Neural cell (in vitro differentiated cells): ENCODE data around the gene DDTL. TPM values are rescaled to one million over a fixed set of nuclear protein-coding genes. Genes with fewer than 3 reads are reported as not detected.

Experiments
- H2AFZ ChIP-seq: fragments of 200-600, 300-800 bp; sonication (generic), shearing (Covaris generic); 2 replicates; pipeline ENCODE4 v1.6.0; 2014; ENCODE audit warnings: low read depth, mild to moderate bottlenecking, antibody characterized with exemption, low read length, moderate library complexity
- H3F3A ChIP-seq: fragments of 200-600 bp; shearing (Covaris generic); 2 replicates; pipeline ENCODE4 v1.6.1; 2016; ENCODE audit warnings: mild to moderate bottlenecking, moderate library complexity, mixed read lengths, antibody characterized with exemption, low read length; ENCODE audit not compliant: insufficient read depth, poor library complexity, severe bottlenecking
- H3K27ac ChIP-seq: fragments of 200-600, 300-800 bp; sonication (generic), shearing (Covaris generic); 2 replicates; pipeline ENCODE4 v1.5.1; 2014; ENCODE audit warnings: mild to moderate bottlenecking, low read length, moderate library complexity
- H3K27me3 ChIP-seq: fragments of 300-800, 200-600 bp; sonication (generic), shearing (Covaris generic); 2 replicates; pipeline ENCODE4 v1.6.0; 2014; ENCODE audit warnings: mild to moderate bottlenecking, low read depth, low read length, moderate library complexity; ENCODE audit not compliant: insufficient read depth
- H3K36me3 ChIP-seq: fragments of 300-800, 200-600 bp; sonication (generic), shearing (Covaris generic); 2 replicates; pipeline ENCODE4 v1.5.1; 2014; ENCODE audit warnings: mild to moderate bottlenecking, antibody characterized with exemption, low read length, moderate library complexity; ENCODE audit not compliant: insufficient read depth
- H3K4me2 ChIP-seq: fragments of 300-800, 200-600 bp; sonication (generic), shearing (Covaris generic); 2 replicates; pipeline ENCODE4 v1.6.0; 2014; ENCODE audit warnings: mild to moderate bottlenecking, low read length
- H3K4me3 ChIP-seq: fragments of 300-800, 200-600 bp; sonication (generic), shearing (Covaris generic); 2 replicates; pipeline ENCODE4 v1.5.1; 2014; ENCODE audit warnings: mild to moderate bottlenecking, low read length, moderate library complexity
- H3K79me2 ChIP-seq: fragments of 200-600 bp; shearing (Covaris generic); replicated peaks from 2 replicates; pipeline ENCODE4 v1.6.0; 2014; ENCODE audit warnings: mild to moderate bottlenecking, low read length, moderate library complexity; ENCODE audit not compliant: insufficient read depth
- H3K9ac ChIP-seq: fragments of 300-800, 200-600 bp; sonication (generic), shearing (Covaris generic); 2 replicates; pipeline ENCODE4 v1.6.1; 2016; ENCODE audit warnings: mild to moderate bottlenecking, low read length, mixed read lengths
- H3K9me2 ChIP-seq: fragments of 200-600 bp; shearing (Covaris generic); 2 replicates; pipeline ENCODE4 v1.6.1; 2016; ENCODE audit warnings: mild to moderate bottlenecking, low read length, mixed read lengths; ENCODE audit not compliant: insufficient read depth
- H3K9me3 ChIP-seq: fragments of 200-600, 300-800 bp; sonication (generic), shearing (Covaris generic); 2 replicates; pipeline ENCODE4 v1.6.1; 2016; ENCODE audit warnings: mild to moderate bottlenecking, mixed run types, low read length, moderate library complexity, mixed read lengths
- H4K20me1 ChIP-seq: fragments of 200-600 bp; shearing (Covaris generic); 2 replicates; pipeline ENCODE4 v1.6.1; 2016; ENCODE audit warnings: mild to moderate bottlenecking, mixed run types; ENCODE audit not compliant: insufficient read depth
- EP300 ChIP-seq: fragments of 450-650 bp; conservative IDR thresholded peaks from 2 replicates; pipeline ENCODE4 v1.6.1; 2014; ENCODE audit warnings: antibody characterized with exemption, mild to moderate bottlenecking, moderate library complexity; ENCODE audit not compliant: poor library complexity, severe bottlenecking
- EZH2 ChIP-seq: fragments of 200-600, 300-800 bp; shearing (Covaris generic), sonication (generic); IDR thresholded peaks from 2 replicates; pipeline ENCODE4 v1.6.1; 2014; ENCODE audit warnings: antibody characterized with exemption, low read length, borderline replicate concordance, mild to moderate bottlenecking; ENCODE audit not compliant: insufficient read depth, poor library complexity, severe bottlenecking
- MXI1 ChIP-seq: fragments of 450-650 bp; conservative IDR thresholded peaks from 2 replicates; pipeline ENCODE4 v1.6.1; 2014; ENCODE audit warnings: antibody characterized with exemption, mild to moderate bottlenecking; ENCODE audit not compliant: poor library complexity, severe bottlenecking
- POLR2AphosphoS5 ChIP-seq: IDR thresholded peaks from 2 replicates; pipeline ENCODE4 v1.6.1; 2012
- RAD21 ChIP-seq: fragments of 450-650 bp; conservative IDR thresholded peaks from 2 replicates; pipeline ENCODE4 v1.6.1; 2014; ENCODE audit warnings: antibody characterized with exemption, mild to moderate bottlenecking, moderate library complexity
- REST ChIP-seq: IDR thresholded peaks from 2 replicates; pipeline ENCODE4 v1.6.1; 2012; ENCODE audit warnings: borderline replicate concordance
- SMC3 ChIP-seq: fragments of 450-650 bp; conservative IDR thresholded peaks from 2 replicates; pipeline ENCODE4 v1.6.1; 2014; ENCODE audit warnings: antibody characterized with exemption, mild to moderate bottlenecking, moderate library complexity; ENCODE audit not compliant: poor library complexity
- TAF1 ChIP-seq: IDR thresholded peaks from 2 replicates; pipeline ENCODE4 v1.6.1; 2012; ENCODE audit warnings: low read depth
- polyA plus RNA-seq: library from polyadenylated mRNA; depleted of rRNA; stranded (reverse); fragments of >200 nt; gene quantifications from 2 replicates; pipeline ENCODE4 v1.2.3, GENCODE V29; 2014
- TF ChIP-seq, protein P1 (sequence below): fragments of 450-650 bp; IDR thresholded peaks from 2 replicates; pipeline ENCODE4 v1.5.1; 2014; ENCODE audit warnings: antibody characterized with exemption, mild to moderate bottlenecking, moderate library complexity; ENCODE audit not compliant: poor library complexity, severe bottlenecking

The DDTL gene
- polyA plus RNA-seq, 1 donor from 2014 or later, result 0.31 TPM

GRCh38 chr22:24006914-24007214 lies 40.2 kb downstream of the DDTL start:
- H3K9ac ChIP-seq, result no peak overlapping the region

GRCh38 chr22:24007253-24008021 lies 40.7 kb downstream of the DDTL start:
- Histone ChIP-seq H3K9me3 (no peaks in the 10 kb centered on the region), H3K4me3 (no peak overlapping the region), H3K27me3 (no peaks in the 10 kb centered on the region), H3K79me2 (peaks cover 10% of the 10 kb centered on the region), H3K9me2 (no peaks in the 10 kb centered on the region), H3K27ac (no peak overlapping the region), H3F3A (no peaks in the 10 kb centered on the region), H4K20me1 (no peaks in the 10 kb centered on the region), H3K4me2 (no peak overlapping the region), H3K9ac (no peak overlapping the region), H3K36me3 (no peaks in the 10 kb centered on the region), H2AFZ (no peak overlapping the region)
- TF ChIP-seq TAF1 (no peak), EZH2 (no peak), RAD21 (no peak), SMC3 (no peak), POLR2AphosphoS5 (no peak), EP300 (no peak), REST (no peak), MXI1 (no peak)
- TF ChIP-seq, protein P1, sequence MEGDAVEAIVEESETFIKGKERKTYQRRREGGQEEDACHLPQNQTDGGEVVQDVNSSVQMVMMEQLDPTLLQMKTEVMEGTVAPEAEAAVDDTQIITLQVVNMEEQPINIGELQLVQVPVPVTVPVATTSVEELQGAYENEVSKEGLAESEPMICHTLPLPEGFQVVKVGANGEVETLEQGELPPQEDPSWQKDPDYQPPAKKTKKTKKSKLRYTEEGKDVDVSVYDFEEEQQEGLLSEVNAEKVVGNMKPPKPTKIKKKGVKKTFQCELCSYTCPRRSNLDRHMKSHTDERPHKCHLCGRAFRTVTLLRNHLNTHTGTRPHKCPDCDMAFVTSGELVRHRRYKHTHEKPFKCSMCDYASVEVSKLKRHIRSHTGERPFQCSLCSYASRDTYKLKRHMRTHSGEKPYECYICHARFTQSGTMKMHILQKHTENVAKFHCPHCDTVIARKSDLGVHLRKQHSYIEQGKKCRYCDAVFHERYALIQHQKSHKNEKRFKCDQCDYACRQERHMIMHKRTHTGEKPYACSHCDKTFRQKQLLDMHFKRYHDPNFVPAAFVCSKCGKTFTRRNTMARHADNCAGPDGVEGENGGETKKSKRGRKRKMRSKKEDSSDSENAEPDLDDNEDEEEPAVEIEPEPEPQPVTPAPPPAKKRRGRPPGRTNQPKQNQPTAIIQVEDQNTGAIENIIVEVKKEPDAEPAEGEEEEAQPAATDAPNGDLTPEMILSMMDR, result no peak

More at GRCh38 chr22:24006914-24007214, 40.2 kb downstream of the DDTL start:
- Histone ChIP-seq H3K27me3 (no peaks in the 10 kb centered on the region), H3K27ac (no peak overlapping the region), H3K4me2 (no peak overlapping the region), H3F3A (no peaks in the 10 kb centered on the region), H3K9me3 (no peaks in the 10 kb centered on the region), H3K9me2 (no peaks in the 10 kb centered on the region), H4K20me1 (no peaks in the 10 kb centered on the region), H3K36me3 (no peaks in the 10 kb centered on the region), H3K4me3 (no peak overlapping the region), H3K79me2 (peaks cover 5% of the 10 kb centered on the region), H2AFZ (no peak overlapping the region)
- TF ChIP-seq EP300 (no peak), TAF1 (no peak), MXI1 (no peak), POLR2AphosphoS5 (no peak), SMC3 (no peak), REST (no peak)
